ENCODE measurements around the gene CALCOCO1. TPM values are rescaled to one million over a fixed set of nuclear protein-coding genes. Genes with fewer than 3 reads are reported as not detected.

Gene CALCOCO1
- total and polyA plus RNA-seq, 2 of the 13 experiments (the other 11 are each of a cell fraction or from before 2014, with no cell fraction given): 7.7 to 47.7 TPM

GRCh38 chr12:53746592-53747092, 19.4 kb upstream of the CALCOCO1 start (continued):
- TF ChIP-seq KMT2A (CRISPR knock-in tag; IDR thresholded peaks at IDR 0.05) (peak; percentile 38; the same call in 1 of the 2 replicates), ZBED4 (CRISPR knock-in tag; IDR thresholded peaks at IDR 0.05; ENCODE audit: borderline replicate concordance) (0 out of 2 replicates have a peak, but pooled peaks have one; percentile 37), NRL (CRISPR knock-in tag; IDR thresholded peaks at IDR 0.05; ENCODE audit: borderline replicate concordance) (no peak), FOXK1 (CRISPR knock-in tag; IDR thresholded peaks at IDR 0.05; ENCODE audit: borderline replicate concordance, low read depth) (no peak), SP4 (CRISPR knock-in tag; IDR thresholded peaks at IDR 0.05) (0 out of 2 replicates have a peak, but pooled peaks have one; percentile 20), MXI1 (IDR thresholded peaks at IDR 0.05; ENCODE audit: borderline replicate concordance, low read depth, low read length) (no peak), FOXC1 (CRISPR knock-in tag; IDR thresholded peaks at IDR 0.05; ENCODE audit: borderline replicate concordance) (no peak), USF2 (IDR thresholded peaks at IDR 0.05; ENCODE audit: low read depth, low read length) (no peak), USF2 (CRISPR knock-in tag; IDR thresholded peaks at IDR 0.05; ENCODE audit: borderline replicate concordance) (no peak), SKIL (CRISPR knock-in tag; IDR thresholded peaks at IDR 0.05; ENCODE audit: borderline replicate concordance) (no peak), MEIS2 (CRISPR knock-in tag; IDR thresholded peaks at IDR 0.05) (no peak), HMG20A (CRISPR knock-in tag; IDR thresholded peaks at IDR 0.05; ENCODE audit: borderline replicate concordance) (no peak), ZNF83 (CRISPR knock-in tag; IDR thresholded peaks at IDR 0.05; ENCODE audit: borderline replicate concordance) (no peak), YY1 (IDR thresholded peaks at IDR 0.05; ENCODE audit: insufficient read depth, insufficient replicate concordance, low read depth, low read length) (peak; percentile 67)
- TF ChIP-seq, protein P1, sequence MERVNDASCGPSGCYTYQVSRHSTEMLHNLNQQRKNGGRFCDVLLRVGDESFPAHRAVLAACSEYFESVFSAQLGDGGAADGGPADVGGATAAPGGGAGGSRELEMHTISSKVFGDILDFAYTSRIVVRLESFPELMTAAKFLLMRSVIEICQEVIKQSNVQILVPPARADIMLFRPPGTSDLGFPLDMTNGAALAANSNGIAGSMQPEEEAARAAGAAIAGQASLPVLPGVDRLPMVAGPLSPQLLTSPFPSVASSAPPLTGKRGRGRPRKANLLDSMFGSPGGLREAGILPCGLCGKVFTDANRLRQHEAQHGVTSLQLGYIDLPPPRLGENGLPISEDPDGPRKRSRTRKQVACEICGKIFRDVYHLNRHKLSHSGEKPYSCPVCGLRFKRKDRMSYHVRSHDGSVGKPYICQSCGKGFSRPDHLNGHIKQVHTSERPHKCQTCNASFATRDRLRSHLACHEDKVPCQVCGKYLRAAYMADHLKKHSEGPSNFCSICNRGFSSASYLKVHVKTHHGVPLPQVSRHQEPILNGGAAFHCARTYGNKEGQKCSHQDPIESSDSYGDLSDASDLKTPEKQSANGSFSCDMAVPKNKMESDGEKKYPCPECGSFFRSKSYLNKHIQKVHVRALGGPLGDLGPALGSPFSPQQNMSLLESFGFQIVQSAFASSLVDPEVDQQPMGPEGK (CRISPR knock-in tag; IDR thresholded peaks at IDR 0.05): no peak
- TF ChIP-seq, protein P2, sequence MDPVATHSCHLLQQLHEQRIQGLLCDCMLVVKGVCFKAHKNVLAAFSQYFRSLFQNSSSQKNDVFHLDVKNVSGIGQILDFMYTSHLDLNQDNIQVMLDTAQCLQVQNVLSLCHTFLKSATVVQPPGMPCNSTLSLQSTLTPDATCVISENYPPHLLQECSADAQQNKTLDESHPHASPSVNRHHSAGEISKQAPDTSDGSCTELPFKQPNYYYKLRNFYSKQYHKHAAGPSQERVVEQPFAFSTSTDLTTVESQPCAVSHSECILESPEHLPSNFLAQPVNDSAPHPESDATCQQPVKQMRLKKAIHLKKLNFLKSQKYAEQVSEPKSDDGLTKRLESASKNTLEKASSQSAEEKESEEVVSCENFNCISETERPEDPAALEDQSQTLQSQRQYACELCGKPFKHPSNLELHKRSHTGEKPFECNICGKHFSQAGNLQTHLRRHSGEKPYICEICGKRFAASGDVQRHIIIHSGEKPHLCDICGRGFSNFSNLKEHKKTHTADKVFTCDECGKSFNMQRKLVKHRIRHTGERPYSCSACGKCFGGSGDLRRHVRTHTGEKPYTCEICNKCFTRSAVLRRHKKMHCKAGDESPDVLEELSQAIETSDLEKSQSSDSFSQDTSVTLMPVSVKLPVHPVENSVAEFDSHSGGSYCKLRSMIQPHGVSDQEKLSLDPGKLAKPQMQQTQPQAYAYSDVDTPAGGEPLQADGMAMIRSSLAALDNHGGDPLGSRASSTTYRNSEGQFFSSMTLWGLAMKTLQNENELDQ (CRISPR knock-in tag; IDR thresholded peaks at IDR 0.05; ENCODE audit: borderline replicate concordance): no peak

All from HepG2 (cell line).